ENCODE measurements around the gene FXYD1. TPM values are rescaled to one million over a fixed set of nuclear protein-coding genes. Genes with fewer than 3 reads are reported as not detected.

Gene FXYD1
- total and polyA plus RNA-seq, 2 of the 8 experiments (the other 6 are each of a cell fraction or from before 2014, with no cell fraction given) = 1.6 to 8.1 TPM

DNA sequence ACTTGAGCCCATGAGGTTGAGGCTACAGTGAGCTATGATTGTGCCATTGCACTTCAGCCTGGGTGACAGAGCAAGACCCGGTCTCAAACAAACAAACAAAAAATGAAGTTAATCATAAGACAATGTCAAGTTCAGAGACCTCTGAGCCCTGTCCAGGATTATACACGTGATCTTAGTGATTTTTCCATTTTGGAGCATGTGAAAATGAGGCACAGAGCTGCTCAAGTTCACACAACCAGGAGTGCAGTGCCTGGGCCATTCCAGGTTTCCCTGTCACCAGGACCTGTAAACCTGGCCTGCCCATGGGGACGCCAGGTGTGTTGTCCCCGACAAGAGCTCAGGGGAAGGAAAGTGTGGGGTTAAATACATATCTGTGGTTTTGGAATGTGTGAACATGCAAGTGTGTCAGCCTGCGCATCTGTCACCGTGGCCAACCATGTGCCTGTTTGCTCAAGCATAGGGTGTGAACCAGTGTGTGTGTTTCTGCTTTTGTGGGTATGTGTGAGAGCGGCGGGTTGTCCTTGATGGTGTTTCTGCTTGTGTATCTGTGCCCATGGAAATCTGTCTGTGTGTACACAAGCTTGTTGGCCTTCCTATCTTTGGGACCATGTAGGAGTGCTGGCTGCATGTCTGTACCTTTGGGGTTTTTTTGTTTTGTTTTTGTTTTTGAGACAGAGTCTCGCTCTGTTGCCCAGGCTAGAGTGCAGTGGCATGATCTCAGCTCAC, 1.5 kb upstream of the FXYD1 start:
- WGBS, 2 experiments (ENCODE audit: extremely low coverage in 1 of 2, insufficient coverage in 1 of 2, insufficient read length in 1 of 2, insufficient replicate concordance in 2 of 2, low coverage in 1 of 2, low lambda C conversion rate in 2 of 2, missing lambda C conversion rate in 1 of 2) = 96% methylated on average over 9 of the region's 9 CpGs; no CpG with 5 or more reads in 1 of the 2 experiments
- DNase-seq (ENCODE audit: low read depth in 1 of 2, low spot score in 2 of 2) = no peak
- Histone ChIP-seq H4K20me1 (replicated peaks in 1 of 2; ENCODE audit: control insufficient read depth in 1 of 2, insufficient read depth in 2 of 2, low read length in 2 of 2) (no peaks in the 10 kb centered on the region), H3K9ac (replicated peaks in 1 of 4; ENCODE audit: extremely low read depth in 1 of 4, low read depth in 3 of 4, low read length in 3 of 4) (no peak overlapping the region), H2AK5ac (ENCODE audit: low read depth, low read length) (no peak overlapping the region), H4K5ac (ENCODE audit: insufficient read length, low read depth, low read length) (no peak overlapping the region), H4K8ac (ENCODE audit: extremely low read depth, insufficient read depth, low read length) (no peak overlapping the region), H3K4me1 (replicated peaks in 1 of 4; ENCODE audit: control insufficient read depth in 3 of 4, insufficient read depth in 4 of 4, low read length in 3 of 4) (peaks cover 3 to 26% (median 19%) of the 10 kb centered on the region in 4 experiments; a peak in 6 of 7 replicates), H3K18ac (ENCODE audit: extremely low read depth, low read length) (no peak overlapping the region), H3K14ac (ENCODE audit: insufficient read length) (no peak overlapping the region), H2AFZ (ENCODE audit: low read length) (no peak overlapping the region), H3K9me3 (ENCODE audit: insufficient read depth in 2 of 2, low read depth in 1 of 2, low read length in 1 of 2) (no peaks in the 10 kb centered on the region), H2BK15ac (ENCODE audit: low read length) (no peak overlapping the region), H2BK120ac (replicated peaks; ENCODE audit: low read depth, low read length) (no peak overlapping the region), H2BK12ac (ENCODE audit: low read depth, low read length) (no peak overlapping the region), H3K27me3 (replicated peaks in 1 of 4; ENCODE audit: control insufficient read depth in 3 of 4, extremely low read depth in 1 of 4, insufficient read depth in 3 of 4, low read length in 3 of 4) (peaks cover 0 to 3% (median 1%) of the 10 kb centered on the region in 4 experiments; a peak in 3 of 7 replicates), H2BK20ac (ENCODE audit: low read length) (no peak overlapping the region), H2BK5ac (ENCODE audit: low read depth, low read length) (no peak overlapping the region), H3K4me3 (ENCODE audit: extremely low read depth in 1 of 4, insufficient read depth in 2 of 4, low read depth in 3 of 4, low read length in 4 of 4) (no peak overlapping the region), H3K4me2 (ENCODE audit: insufficient read depth in 1 of 2, low read depth in 2 of 2, low read length in 2 of 2) (no peak overlapping the region), H3K27ac (ENCODE audit: low read depth, low read length) (no peak overlapping the region), H3K56ac (replicated peaks; ENCODE audit: insufficient read length, low read depth, low read length) (no peak overlapping the region), H3K36me3 (ENCODE audit: control insufficient read depth in 2 of 4, insufficient read depth in 4 of 4, low read length in 3 of 4) (no peaks in the 10 kb centered on the region), H3K79me2 (ENCODE audit: control insufficient read depth in 1 of 2, insufficient read depth in 2 of 2, low read length in 2 of 2) (no peaks in the 10 kb centered on the region), H3K23me2 (ENCODE audit: low read depth, low read length) (peaks cover 14% of the 10 kb centered on the region), H3K4ac (replicated peaks; ENCODE audit: insufficient read length, low read depth, low read length) (no peak overlapping the region), H4K91ac (replicated peaks; ENCODE audit: insufficient read length, low read length) (peak overlapping the region; percentile 11), H3K79me1 (ENCODE audit: low read depth, low read length) (no peaks in the 10 kb centered on the region), H3K23ac (ENCODE audit: insufficient read length) (no peak overlapping the region)
- POLR2A ChIA-PET (ENCODE audit: partially characterized antibody) = interaction anchor here (0.7 to 2.8 kb wide), 6 partner anchors 11 to 69 kb away, joined by 3 to 9 read pairs (median 5); no protein-coding TSS in a partner anchor
- TF ChIP-seq RXRA (IDR thresholded peaks at IDR 0.05; ENCODE audit: insufficient read depth, low read depth, low read length) = no peak
- no peak for TF ChIP-seq CHD2 (IDR thresholded peaks at IDR 0.05; ENCODE audit: low read length)
- CTCF ChIA-PET (ENCODE audit: partially characterized antibody) = interaction anchor here (0.7 to 10.2 kb wide), 23 partner anchors 8 to 123 kb away, joined by 3 to 154 read pairs (median 6); partner anchors contain the start of genes FXYD3, FXYD5 and HPN
- FAIRE-seq = no peak

All from H1 (cell line).